Measurements from ENCODE around the gene ADAMTSL1.

- TF ChIP-seq, protein P1, sequence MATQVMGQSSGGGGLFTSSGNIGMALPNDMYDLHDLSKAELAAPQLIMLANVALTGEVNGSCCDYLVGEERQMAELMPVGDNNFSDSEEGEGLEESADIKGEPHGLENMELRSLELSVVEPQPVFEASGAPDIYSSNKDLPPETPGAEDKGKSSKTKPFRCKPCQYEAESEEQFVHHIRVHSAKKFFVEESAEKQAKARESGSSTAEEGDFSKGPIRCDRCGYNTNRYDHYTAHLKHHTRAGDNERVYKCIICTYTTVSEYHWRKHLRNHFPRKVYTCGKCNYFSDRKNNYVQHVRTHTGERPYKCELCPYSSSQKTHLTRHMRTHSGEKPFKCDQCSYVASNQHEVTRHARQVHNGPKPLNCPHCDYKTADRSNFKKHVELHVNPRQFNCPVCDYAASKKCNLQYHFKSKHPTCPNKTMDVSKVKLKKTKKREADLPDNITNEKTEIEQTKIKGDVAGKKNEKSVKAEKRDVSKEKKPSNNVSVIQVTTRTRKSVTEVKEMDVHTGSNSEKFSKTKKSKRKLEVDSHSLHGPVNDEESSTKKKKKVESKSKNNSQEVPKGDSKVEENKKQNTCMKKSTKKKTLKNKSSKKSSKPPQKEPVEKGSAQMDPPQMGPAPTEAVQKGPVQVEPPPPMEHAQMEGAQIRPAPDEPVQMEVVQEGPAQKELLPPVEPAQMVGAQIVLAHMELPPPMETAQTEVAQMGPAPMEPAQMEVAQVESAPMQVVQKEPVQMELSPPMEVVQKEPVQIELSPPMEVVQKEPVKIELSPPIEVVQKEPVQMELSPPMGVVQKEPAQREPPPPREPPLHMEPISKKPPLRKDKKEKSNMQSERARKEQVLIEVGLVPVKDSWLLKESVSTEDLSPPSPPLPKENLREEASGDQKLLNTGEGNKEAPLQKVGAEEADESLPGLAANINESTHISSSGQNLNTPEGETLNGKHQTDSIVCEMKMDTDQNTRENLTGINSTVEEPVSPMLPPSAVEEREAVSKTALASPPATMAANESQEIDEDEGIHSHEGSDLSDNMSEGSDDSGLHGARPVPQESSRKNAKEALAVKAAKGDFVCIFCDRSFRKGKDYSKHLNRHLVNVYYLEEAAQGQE (IDR thresholded peaks at IDR 0.05) = no peak
- no peak for TF ChIP-seq CTCF (IDR thresholded peaks at IDR 0.05; ENCODE audit: low read depth, low read length, missing input control)
Measured at GRCh38 chr9:18448101-18448500, 25.9 kb upstream of the ADAMTSL1 start.
